SH-SY5Y (cell line): Measurements from ENCODE around the gene PDE4C.

ENCODE experiments used
- GATA2 ChIP-seq: IDR thresholded peaks from 2 replicates; pipeline ENCODE4 v1.6.1; 2011; ENCODE audit warnings: mild to moderate bottlenecking, low read depth, low read length
- GATA3 ChIP-seq: IDR thresholded peaks from 2 replicates; pipeline ENCODE4 v1.6.1; 2011; ENCODE audit warnings: low read depth, mild to moderate bottlenecking, low read length, moderate library complexity

GRCh38 chr19:18223860-18224524 is 2.2 kb downstream of the PDE4C start:
- TF ChIP-seq GATA3 (no peak), GATA2 (no peak)
